GM21526 (cell line): ENCODE results near the gene SSX2IP.
"Not testable (repeated sequence)": the region's sequence is repeated elsewhere in the genome, so short reads cannot be mapped to it uniquely, and the experiment has no call there.

Source experiments
- ATAC-seq: cut with Tn5 transposase; IDR thresholded peaks from one replicate; pipeline ENCODE4 v1.9.1; 2021; ENCODE audit warnings: moderate library complexity; ENCODE audit not compliant: unreplicated experiment, low FRiP score

Gene SSX2IP

DNA sequence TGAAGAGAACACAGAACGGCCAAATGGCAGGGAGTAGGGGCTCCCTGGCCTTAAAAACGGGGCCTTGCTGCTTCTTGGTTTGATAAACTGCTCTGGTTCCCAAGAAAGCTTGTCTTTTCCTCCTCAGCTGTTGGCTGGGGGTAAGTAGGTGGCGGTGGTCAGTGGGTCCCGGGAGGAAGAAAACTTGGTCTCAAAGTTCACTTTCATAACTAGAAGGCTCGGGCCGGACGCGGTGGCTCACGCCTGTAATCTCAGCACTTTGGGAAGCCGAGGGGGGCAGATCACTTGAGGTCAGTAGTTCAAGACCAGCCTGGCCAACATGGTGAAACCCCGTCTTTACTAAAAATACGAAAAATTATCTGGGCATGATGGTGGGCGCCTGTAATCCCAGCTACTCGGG, 68.7 kb downstream of the SSX2IP start:
- ATAC-seq, result no peak

DNA sequence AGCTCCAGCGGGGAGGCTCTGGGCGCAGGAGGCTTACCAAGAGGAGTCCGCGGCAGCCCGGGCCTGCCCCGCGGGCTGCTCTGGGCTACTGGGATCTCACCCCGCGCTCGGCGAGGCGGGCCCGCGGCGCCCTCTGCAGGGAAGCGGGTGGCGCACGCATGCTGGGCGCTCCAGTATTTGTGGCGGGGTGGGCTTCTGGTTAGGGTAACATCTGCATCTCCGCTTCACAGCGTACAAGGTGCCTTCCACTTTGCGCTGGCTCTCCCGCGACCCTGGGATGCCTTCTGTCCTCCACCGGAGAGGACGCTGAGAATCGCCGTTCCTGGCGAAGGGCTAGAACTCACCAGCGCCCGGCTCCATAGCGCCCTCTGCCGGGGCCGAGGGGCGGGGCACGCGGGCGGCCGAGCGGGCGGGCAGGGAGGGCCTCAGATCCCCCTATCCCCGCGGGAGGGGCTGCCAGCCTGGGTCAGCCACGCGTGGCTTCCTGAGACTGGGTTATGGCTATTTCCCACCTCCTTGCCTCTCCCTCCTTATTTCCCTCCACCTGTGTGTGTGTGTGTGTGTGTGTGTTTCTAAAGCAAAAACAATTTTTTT, 69.4 kb downstream of the SSX2IP start:
- ATAC-seq, result peak; percentile 95

DNA sequence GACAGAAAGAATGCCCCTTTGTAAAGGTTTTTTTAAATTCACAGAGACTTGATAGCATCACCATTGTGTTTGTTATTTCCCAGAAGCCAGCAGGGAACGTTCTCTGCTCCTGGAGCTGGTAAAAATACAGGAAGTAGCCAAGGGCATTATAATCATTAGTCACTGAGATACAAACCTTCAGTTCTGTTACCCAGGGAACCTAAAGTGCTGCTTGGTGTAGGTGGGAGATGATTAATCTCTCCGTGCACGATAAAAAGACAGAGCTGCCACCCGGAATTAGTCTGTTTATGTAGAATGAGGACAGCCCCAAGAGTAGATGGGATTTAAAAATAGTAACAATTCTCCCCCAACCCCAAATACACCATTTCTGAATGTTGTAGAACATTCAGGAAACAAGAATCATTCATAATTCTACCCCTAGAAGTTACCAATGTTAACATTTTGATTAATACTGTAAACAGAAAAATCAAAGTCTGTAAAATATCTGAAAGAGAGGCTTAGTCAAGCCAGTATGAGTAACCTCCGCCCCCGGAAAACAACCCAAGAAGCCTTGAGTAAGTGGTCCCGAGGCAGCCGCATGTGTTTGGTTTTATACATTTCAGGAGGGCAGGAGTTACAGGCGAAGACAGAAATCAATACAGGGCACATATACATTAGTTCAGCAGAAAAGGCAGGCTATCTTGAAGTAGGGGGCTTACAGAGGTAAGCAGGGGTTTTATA, 70.7 kb downstream of the SSX2IP start:
- ATAC-seq, result no peak

DNA sequence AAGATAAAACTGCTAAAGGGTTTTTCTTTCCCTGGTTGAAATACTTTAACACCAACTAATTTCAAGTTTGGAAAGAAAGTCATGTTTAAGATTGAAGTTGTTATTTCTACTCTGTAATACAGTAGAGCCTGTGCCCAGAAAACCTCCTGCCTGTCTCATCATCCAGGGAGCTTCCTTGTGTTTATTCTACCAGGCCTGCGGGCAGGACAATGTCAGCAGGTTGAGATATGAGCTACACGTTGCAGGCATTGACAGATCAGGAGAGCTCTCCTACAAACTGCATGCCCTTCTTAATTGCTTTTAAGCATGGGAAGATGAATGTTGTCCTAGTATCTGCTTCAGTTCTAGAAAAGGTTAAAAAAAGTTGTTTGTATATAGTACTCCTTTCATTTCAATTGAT, 72.9 kb downstream of the SSX2IP start:
- no peak for ATAC-seq

DNA sequence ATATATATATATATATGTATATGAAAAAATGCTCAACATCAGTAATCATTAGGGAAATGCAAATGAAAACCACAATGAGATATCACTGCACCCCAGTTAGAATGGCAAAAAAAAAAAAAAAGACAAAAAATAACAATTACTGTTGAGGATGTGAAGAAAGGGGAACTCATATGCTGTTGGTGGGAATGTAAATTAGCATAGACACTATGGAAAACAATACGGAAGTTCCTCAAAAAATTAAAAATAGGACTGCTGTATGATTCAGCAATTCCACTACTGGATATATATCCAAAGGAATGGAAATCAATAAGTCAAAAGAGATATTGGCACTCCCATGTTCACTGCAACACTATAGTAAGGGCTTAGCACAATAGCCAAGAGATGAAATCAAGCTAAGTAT, 74.5 kb downstream of the SSX2IP start:
- no peak for ATAC-seq

DNA sequence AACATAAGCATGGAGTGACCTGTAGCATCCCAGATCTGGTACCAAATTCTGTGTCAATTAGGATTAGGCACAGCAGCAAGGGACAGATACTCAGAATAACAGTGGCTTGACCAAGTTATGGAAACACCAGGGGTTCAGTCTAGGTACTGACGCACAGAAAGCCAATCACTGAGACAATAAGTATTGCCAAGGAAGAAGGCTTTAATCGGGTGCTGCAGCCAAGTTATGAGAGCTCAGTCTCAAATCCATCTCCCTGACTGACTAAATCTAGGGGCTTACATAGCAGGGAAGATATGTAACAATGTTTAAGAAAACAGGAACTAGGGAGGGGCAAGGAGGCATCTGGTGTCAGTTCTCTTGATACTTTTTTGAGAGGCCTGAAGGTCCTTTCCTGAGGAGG, 76.4 kb downstream of the SSX2IP start:
- ATAC-seq, result no peak

DNA sequence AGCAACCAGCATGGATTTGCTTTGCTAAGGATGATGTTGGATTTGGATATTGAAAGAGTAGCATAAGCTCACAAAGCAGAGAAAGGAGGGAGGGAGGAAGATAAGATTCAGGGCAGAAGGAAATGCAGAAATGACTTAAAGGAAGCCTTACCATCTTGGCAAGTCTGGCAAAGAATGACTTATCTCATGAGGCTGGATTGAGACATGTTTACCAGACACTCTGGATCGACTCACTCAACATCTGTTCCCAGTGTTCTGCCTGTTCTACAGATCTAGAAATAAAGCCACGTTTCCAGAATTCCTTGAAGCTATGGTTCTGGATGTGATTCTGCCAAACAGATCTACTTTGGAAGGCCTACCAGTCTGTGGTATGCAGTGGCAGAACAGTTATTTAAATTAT, 77.2 kb downstream of the SSX2IP start:
- ATAC-seq, result no peak

DNA sequence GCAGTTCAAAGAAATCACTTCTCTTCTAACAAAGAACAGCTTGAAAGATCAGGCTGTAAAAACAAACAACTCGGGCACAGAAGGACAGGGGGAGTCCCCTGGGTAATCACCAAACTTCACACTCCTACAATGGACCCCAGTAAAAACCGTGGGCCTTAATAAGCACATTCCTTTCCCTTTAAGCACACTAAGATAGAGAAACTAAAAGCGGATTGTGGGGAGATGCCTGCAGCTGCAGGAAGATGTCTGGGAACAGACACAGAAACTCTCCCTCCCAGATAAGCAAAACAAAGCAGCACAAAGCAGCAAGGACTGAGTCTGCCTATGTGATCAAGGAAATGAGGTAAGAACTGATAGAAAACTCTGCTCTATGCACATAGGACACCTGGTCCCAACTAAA, 78.5 kb downstream of the SSX2IP start:
- no peak for ATAC-seq

DNA sequence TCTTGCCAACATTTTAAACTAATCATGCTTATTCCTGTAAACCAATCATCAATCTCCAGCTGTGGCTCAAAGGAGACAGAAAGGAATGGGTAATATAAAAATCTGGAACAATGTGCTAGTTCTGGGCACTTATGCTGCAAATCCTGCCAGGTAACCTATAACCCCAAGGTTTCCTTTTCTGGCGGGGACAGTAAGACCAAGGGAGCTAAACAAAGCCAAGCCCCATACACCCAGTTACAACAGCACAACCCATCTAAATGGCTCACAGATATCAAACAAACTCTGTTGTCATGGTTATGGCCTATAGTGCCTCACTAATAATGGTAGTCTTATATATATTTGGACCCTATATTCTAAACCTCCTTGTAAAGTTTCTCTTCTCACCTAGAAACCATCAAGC, 79.2 kb downstream of the SSX2IP start:
- no peak for ATAC-seq

DNA sequence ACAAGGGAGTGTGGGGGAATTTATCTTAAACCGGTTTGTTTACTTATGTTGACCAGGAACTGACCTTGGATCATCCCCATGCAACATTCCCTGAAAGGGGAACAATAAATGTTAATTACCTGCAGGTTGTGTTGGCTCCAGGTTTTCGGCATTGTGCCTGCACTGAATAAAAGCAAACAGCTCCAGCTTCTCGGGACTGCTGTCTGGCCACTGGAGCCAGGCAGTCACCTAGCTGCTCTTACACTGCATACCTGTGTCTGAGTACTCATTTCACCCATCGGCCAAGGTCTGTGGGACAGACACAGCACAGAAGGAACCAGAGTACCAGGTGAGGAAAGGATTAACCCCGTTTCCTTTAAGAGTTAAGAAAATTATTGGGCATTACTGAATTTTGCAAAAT, 83.3 kb downstream of the SSX2IP start:
- ATAC-seq, result no peak

DNA sequence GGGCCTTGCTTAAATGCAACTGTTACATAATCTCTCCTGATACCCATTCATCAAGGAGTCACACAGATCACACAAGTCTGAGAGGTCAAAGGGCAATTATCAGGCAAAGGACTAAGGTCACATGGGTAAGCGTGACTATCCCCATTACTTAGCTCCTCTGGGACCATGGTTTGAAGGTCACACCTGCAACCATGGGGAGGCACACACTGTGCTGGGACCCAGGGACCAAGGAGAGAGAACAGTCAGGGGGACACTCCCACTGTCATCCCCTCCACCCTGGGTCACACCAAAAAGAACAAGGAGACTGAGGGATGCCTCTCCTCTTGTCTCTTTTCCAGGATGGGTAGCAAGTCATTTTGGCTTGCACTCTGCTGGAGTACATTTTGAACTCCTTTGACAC, 85.1 kb downstream of the SSX2IP start:
- no peak for ATAC-seq

DNA sequence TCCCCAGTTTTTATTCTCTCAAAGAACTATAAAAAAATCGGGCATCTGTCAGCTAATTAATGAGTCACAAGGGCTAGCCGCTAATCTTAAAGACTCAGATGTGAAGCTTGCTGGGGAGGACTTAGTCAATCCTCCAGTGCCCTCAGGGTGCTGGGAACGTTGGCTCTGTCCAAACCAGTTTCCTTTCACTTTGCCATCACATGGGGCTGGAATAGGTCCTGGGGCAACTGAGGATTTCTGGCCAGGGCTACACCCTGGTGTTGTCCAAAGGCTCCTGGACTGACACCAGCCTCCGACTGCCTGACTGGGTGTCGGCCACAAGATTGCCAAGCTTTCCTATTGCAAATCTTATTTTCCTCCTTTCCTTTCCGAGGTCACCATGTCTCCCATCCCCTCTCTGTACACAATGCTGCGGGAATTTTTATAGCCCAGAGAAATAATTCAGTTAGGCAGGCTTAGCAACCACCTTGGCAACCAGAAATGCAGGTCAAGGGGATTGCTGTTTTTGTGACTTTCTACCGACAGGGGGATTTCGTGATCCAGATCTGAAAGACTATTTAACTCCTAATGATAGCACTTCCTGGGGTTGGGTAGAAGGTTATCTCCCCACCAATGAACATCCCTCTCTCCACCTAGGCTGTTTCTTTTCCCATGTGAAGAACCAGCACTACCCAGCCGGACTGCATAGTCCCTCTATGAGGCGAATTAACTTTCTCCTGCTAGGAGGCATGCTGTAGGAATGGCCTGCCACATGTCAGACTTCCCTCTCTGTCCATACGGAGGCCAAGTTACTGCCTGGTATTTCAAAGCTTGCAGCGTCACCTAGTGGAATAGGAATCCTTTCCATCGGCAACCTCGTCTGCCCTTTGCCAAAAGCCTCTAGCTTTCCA, 86.1 kb downstream of the SSX2IP start:
- ATAC-seq, result no peak

DNA sequence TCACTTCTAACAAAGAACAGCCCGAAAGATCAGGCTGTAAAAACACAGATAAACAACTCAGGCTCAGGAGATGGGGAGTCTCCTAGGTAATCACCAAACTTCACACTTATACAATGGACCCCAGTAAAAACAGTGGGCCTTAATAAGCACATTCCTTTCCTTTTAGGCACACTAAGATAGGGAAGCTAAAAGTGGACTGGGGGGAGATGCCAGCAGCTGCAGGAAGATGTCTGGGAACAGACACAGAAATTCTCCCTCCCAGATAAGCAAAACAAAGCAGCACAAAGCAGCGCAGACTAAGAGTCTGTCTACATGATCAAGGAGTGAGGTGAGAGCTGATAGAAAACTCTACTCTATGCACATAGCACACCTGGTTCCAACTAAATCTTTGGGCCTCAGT, 87.0 kb downstream of the SSX2IP start:
- no peak for ATAC-seq

DNA sequence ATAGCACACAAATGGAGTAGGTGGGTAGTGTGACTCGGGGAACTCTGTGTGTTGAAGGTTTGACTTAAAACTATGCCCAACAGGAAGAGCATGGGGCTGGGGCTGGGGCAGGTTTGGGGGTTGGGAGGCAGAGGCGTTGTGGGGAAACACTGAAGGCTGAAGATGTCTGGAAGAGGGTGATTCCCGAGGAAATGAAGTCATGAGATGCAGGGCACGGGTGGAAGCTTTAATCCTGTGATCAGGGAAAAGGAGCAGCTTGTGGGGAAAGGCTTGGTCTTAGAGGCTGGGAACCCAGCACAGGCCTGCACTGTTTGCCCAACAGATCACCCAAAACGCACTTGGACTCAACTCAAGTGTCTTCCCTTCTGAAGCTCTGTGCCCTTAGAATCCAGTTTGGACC, 89.5 kb downstream of the SSX2IP start:
- no peak for ATAC-seq

DNA sequence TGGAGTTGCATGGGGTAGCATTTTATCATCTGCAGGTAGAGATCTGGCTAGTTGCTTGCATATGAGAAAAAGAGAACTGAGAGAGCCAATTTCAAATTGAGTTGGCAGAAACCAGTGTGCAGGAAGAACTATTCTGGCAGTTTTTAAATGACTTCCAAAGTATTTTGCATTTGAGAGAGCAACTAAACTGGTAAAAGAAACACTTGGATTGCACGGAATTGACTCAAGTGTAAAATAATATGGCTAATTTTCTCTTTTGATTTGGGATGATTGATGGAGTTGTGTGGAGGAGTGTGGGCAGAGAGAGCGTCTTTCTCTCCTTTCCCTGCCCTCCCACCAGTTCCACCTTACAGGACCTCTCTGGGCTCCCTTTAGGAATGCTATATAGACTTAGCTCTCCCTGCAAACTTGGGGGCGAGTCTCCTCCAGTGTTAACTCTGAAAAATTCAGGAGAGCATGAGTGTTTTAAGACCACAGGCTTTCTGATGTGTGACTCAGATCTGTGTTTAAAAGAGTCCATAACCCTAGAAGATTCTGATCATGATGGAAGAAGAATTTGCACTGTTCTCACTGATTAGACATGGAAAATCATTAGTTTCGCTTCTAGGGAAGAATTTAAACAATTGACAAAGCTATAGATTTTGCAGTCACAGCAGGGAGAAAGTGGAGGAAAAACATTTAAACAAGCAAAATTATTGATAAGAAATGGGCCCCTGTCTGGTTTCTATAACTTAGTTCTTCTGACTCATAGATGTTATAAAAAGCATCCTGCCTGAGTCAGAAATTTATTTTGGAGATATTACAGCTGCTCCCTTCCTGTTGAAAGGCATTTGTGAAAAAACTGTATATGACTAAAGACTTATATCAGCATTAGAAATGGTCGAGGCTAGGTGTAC, 91.2 kb downstream of the SSX2IP start:
- ATAC-seq, result peak; percentile 84

DNA sequence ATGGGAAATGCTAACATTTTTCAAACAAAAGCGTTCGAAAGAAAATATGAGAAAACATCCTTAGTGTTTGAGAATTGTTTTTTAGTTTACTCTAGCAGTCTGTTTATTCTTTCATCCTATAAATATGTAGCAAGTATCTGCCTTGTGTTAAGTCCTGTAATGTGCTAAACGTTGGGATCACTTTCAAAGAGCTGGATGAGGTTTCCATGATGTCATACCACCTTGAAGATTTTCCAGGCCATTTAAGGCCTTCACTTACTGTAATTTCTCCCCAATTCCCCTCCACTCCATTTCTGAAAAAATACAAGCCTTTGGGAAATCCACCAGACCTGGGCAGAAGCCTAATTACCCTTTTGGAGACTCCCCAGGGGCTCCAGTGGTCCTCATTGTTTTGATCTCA, 91.8 kb downstream of the SSX2IP start:
- no peak for ATAC-seq

DNA sequence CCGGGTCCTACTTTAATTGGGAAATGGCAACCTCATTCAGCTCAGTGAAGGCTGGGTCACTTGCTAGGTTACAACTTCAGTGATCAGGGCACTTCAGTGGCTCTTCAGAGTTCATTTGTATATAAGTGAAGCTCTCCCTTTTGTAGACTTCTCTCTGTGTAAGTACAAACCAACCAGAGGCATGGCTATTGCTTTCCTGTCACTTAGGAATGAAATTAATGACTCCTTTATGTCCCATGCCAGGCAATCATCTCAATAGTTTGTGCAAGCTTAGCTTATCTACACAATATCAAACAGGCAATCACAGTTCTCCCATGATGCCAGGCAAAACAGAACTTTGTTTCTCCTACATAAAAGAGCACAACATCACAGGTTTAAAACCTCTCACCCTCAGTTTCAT, 93.2 kb downstream of the SSX2IP start:
- ATAC-seq, result no peak

DNA sequence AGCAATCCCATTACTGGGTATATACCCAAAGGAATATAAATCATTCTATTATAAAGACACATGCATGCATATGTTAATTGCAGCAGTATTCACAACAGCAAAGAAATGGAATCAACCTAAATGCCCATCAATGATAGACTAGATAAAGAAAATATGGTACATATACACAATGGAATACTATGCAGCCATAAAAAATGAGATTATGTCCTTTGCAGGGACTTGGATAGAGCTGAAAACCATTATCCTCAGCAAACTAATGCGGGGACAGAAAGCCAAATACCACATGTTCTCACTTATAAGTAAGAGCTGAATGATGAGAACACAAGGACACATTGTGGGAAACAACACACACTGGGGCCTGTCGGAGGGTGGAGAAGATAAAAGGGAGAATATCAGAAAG, 95.3 kb downstream of the SSX2IP start:
- ATAC-seq, result not testable (repeated sequence)
